Right forelimb (tissue), 1 donor: ENCODE results near the gene SMPX.

Source experiments
- DNase-seq: peaks from one replicate; pipeline ENCODE4 v3.0.0-alpha.2; 2018

SMPX gene

GRCh38 chrX:21711129-21711847 lies 46.6 kb downstream of the SMPX start:
- DNase-seq = no peak

DNA sequence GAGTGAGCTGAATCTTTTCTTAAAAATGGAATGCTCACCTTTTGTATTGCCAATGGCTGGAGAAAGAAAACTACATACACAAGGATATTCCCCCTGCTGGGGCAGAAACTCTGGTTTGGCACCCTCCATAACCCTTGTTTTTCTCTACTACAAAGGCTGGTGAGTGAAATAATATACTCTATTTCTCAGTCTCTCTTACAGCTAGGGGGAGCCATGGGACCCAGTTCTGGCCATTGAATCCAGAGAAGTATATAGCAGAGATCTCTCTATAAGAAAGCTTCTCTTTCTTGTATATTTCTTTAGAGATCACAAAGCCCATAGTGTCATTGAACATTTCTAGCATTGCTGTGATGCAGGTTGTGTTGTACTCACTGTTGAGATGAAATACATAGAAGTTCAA lies 49.8 kb downstream of the SMPX start:
- DNase-seq = no peak

DNA sequence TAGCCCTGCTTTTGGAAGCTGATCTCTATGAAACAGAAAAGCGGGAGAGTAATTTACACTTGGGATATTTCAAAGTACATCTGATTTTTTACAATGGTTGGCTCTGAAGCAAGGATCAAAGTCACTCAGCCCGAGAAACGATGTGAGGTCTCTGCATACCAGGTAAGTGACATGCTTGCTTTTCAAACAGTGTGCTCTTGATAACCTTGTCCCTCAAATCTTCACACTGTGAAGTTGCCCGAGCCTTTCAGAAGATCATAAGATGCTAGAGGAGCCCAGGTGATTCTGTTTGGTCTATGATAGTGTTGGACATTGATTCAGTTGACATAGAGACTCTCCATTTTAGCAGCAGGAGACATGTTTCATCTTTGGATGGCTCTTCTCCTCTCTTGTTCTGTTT lies 52.7 kb downstream of the SMPX start:
- DNase-seq = no peak

DNA sequence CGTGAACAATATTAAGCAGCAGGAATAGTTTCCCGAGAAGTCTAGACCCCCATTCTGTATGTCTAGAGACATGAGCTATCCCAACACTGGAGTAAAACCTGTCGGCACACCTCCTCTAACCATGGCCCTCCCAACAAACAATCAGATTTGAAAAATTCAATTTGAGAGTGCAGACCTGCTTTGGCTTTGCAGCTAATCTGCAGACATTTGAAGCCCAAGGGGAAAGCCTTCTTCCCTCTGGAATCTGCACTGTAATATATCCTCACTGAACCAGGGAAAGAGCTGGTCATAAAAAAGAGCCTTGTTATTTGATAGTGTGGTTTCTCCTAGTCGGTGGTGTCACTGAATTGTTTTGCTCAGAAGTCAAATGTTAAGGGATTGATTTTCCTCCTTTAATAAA lies 55.2 kb downstream of the SMPX start:
- no peak for DNase-seq

DNA sequence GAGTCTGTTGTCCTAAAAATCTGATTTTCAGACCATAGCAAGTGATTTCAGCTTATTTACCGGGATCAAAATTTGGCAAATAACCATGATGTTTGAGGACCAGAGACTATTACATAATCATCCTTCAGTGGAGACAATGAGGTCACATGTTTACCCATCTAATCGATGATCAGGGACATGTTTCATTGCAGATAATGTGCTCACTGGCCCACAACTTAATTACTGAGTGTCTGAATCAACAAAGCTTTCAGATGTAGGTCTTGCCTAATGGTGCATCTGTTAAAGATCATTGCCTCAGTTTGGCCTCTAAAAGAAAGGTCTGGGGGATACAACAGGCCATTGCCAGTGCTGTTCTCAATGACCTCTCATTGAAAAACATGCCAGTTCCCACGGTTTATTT lies 56.9 kb downstream of the SMPX start:
- no peak for DNase-seq

DNA sequence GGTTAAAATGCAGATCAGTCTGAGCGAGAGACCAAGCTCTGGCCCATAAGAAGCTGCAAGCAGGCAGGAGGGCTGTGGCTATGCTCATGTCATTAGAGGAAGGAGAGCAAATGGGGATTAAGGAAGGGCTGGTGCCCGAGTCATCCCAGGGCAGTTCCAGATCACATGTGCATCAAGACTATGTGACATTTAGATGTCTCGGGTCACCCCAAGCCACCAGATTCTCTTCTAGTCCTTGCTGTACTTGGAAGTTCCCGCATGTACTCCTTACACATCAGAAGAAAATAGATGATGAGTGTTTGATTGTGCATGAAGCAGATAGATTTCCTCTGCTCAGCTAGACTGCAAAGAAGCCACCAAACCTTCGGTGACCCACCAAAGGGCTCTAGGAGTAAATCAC lies 57.6 kb downstream of the SMPX start:
- no peak for DNase-seq

DNA sequence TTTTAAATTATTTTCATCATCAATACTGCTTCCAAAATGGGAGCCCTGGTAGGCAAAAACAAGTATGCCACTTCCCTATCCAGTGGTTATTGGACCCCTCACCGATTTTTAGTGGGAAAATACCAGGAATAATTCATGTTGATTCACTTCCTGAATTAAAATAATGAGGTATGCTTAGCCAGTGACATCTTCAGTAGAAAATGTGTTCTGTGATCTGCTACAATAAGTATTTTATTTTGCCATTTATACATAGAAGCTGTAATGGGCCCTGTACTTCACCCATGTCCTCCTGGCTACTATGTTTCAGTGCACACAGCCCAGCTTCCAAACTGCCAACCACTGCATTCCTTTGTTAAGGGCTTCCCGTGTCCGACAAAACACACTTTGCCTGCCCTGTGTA lies 58.8 kb downstream of the SMPX start:
- DNase-seq = no peak

- DNase-seq = no peak
Measured at GRCh38 chrX:21698272-21698671, 59.6 kb downstream of the SMPX start.

DNA sequence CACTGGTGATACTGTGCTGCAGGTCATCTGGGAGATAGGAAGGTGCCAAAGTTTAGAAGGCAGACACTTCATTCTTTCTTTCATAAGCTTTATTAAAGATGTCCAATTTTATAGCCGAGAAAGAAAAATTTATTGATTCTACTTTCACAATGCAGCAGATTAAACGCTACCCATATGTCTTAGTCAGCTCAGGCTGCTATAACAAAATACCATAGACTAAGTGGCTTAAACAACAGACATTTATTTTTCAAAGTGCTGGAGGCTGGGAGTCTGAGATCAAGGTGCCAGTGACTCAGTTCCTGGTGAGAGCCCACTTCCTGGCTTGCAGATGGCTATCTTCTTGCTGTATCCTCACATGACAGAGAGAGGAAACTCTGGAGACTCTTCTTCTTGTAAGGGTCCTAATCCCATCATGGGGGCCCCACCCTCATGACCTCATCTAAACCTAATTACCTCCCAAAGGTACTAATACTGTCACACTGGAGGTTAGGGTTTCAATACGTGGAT lies 66.4 kb downstream of the SMPX start:
- no peak for DNase-seq

- no peak for DNase-seq
Measured at GRCh38 chrX:21683941-21684340, 74.0 kb downstream of the SMPX start.

DNA sequence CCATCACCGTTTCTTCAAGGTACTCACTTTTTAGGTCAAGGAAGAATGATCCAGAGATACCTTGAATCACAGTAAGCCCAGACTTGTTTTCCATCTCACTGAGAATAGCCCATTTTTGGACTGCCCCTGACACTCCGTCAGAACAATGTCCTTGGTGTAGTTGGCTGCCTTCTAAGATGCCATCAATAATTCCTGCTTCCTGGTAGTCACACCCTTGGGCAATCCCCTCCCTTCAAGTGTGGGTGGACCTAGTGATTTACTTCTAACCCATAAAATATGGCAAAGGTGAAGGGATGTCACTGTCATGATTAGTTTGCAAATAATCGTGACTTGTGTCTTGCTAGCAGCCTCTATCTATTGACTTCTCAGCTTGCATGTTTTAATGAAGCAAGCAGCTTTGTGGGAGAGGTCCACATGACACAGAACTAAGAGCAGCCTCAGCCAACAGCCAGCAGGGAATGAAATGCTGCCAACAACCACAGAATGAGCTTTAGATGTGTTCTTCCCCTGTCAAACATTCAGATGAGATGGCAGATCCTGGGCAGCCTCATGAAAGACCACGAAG lies 79.8 kb downstream of the SMPX start:
- DNase-seq = no peak

- DNase-seq = no peak
Measured at GRCh38 chrX:21675931-21676330, 82.0 kb downstream of the SMPX start.

- DNase-seq = no peak
Measured at GRCh38 chrX:21674430-21675186, 83.3 kb downstream of the SMPX start.

DNA sequence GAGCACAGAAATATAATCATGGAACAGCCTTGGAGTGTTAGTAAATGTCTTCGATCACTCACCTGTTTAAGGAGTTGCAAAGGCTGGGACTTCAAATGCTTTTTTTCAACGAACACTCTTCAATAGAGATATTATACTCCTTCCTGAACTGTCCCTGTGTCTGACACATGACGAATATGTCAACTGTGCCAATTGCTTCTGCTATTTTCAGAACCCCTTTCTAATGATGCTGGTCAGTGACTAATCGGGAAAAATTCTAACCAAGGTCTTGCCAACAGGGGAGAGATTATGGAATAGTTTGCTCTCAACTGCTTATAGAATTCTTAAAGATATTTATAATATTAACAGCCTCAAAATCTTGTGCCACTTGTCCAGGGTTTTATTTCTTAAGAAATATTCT lies 91.2 kb downstream of the SMPX start:
- DNase-seq = no peak

- no peak for DNase-seq
Measured at GRCh38 chrX:21666252-21666651, 91.7 kb downstream of the SMPX start.

DNA sequence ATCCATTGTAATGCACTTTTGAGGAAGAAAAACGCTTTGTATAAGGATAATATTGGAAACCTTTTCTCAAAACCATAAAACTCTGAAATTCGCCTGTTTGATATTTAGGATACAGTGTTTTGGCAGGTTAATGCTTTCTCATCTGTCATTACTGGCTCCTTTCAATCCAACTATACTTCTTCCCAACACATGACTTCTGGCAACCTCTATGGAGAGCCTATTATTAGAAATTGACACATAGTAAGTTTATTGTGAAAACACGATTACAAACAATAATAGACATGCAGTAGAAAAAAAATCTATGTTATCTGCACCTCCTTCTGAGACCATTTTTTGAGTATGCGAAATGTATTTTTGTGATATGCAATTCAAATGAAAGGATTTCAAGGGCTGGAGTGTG lies 95.2 kb downstream of the SMPX start:
- DNase-seq = no peak

DNA sequence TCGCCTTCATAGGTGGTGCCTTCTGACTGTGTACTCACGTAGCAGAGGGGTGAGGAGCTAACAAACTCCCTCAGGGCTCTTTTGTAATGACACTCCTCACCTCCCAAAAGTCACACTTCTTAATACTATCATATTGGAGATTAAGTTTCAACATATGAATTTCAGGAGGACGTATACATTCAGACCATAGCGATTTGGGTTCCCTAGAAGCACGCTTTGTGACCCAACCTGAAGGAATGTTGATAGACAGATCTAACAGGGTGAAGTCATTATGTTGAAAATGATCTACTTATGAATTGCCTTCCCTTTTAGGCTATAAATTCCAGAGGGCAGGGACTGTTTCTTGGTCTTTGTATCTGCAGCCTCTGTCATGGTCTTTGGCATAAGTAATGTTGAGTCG lies 96.6 kb downstream of the SMPX start:
- DNase-seq = no peak

DNA sequence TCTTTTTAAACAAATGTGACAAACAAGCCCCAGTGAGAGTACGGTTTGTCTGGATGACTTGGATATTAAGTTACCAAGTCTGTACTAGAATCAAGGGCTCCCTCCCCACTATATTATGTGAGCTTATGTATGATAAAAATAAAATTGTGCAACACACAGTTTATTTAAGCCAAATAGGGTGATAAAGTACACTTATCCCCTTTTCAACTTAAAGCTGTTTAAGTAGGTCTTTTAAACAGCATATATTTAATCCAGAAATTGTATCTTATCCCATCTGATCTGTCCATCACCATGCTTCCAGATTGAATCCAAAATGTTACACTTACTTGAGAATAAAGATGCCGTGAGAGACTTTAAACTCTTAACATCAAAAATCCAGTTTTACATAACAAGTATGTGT lies 97.8 kb downstream of the SMPX start:
- DNase-seq = no peak

- DNase-seq = no peak
Measured at GRCh38 chrX:21659320-21659719, 98.6 kb downstream of the SMPX start.

DNA sequence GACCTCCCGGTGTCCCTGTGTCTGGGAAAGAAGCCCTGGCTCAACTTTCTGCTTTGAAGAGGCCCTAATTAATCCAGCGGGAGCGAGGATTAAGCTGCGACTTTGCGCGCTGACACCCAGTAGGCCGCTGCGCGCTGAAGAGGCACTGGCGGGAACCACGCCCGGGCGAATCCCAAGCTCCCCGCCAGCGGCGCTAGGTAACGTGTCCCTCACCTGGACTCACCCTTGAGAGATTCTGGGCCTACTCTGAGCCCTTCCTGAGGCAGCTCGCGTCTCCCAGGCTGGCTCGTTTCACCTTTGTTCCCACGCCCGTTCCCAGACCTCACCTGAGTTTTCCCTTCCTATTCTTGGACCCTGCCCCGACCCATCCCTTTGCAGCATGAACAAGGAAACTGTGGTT lies 99.2 kb downstream of the SMPX start:
- no peak for DNase-seq

- DNase-seq = no peak
Measured at GRCh38 chrX:21658152-21658737, 99.7 kb downstream of the SMPX start, which contains the start of gene KLHL34. Gene KLHL34, minus strand, starts transcription at chrX:21658330. Its CDS starts 542 bp downstream, at chrX:21657788.

DNA sequence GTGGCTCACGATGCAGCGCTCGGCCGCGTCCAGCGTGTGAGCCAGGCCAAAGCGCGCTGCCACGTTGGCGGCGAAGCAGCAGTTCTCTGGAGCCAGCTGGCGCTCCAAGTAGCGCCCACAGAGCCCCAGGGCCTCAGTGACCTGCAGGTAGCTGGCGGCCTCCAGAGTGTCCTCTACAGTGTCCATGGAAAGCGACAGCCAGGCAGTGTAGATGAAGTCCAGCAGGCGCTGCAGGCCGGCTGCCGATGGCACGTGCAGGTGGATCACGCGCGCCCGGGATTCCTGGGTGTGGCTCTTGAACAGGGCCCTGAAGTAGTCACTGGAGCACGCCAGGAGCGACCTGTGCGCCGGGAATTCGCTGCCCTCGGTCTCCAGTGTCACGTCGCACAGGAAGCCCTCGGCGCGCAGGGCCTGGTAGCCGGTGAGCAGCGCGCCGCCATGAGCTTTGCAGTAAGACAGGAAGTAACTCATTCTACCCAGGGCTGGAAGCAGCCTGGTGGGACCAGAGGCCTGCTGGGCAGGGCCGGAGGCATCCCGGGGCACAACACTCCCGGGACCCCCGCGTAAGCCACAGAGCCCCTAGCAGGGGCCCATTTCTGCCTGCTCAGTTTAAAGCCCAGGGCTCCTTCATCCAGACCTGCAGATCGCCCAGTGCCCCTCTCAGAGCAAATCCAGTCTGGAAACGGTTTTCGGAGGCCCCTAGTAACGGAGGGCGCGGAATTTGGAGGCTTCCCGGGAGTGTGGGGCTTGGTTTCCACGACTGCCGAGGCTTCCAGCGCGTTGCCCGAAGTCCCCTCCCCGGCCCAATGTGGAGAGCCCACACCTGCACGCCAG lies 100.4 kb downstream of the SMPX start:
- DNase-seq = no peak
